GM12878 (cell line): ENCODE measurements around the gene HMCN2. TPM values are rescaled to one million over a fixed set of nuclear protein-coding genes. Genes with fewer than 3 reads are reported as not detected.

Experiments used
- ATAC-seq: fragments of 200-7000 bp; cut with Tn5 transposase; 3 replicates; pipeline ENCODE4 v1.9.1; 2020; ENCODE audit warnings: mild to moderate bottlenecking, moderate library complexity
- BruUV-seq: library from RNA; stranded (reverse); fragments of 400-500 nt; replicated peaks from 2 replicates; lab custom pipeline; 2021; lab: Mats Ljungman, UMichigan
- CTCF ChIA-PET: fragments of 300-600 bp; sonication (Branson Sonifier 250); formaldehyde crosslinking; extraction: SDS; loops from one replicate; lab custom pipeline; 2021; ENCODE audit warnings: inconsistent platforms; lab: Yijun Ruan, JAX
- POLR2A ChIA-PET: fragments of 350-600 bp; formaldehyde crosslinking; extraction: SDS; loops from one replicate; lab custom pipeline; 2021; ENCODE audit warnings: inconsistent platforms; lab: Charles Lee
- RAD21 ChIA-PET: fragments of 300-600 bp; sonication (Branson Sonifier 250); formaldehyde crosslinking; loops from one replicate; lab custom pipeline; 2023; ENCODE audit warnings: antibody characterized with exemption; ENCODE audit not compliant: unreplicated experiment; lab: Charles Lee
- SMC1A ChIA-PET: fragments of 300-600 bp; sonication (Branson Sonifier 250); formaldehyde crosslinking; loops from one replicate; lab custom pipeline; 2023; ENCODE audit not compliant: unreplicated experiment, uncharacterized antibody; lab: Charles Lee
- DNase-seq: peaks from one replicate; pipeline ENCODE4 v3.0.0-alpha.2; 2011; ENCODE audit warnings: low read depth, low spot score
- FAIRE-seq: peaks from 3 replicates; lab custom pipeline; 2011; peaks lifted over from hg19 to GRCh38; lab: Jason Lieb, UNC
- H2AFZ ChIP-seq: 2 replicates; pipeline ENCODE4 v1.6.0; 2011; ENCODE audit warnings: low read depth, low read length, control low read depth; ENCODE audit not compliant: control insufficient read depth
- H3K27ac ChIP-seq: 2 replicates; pipeline ENCODE4 v1.5.1; 2011; ENCODE audit warnings: control low read depth; ENCODE audit not compliant: control insufficient read depth, insufficient read depth
- H3K27me3 ChIP-seq, 2 experiments: replicated peaks in 1 of 2; 2 replicates each; pipeline versions ENCODE4 v1.6.0 to v1.6.1; 2011; ENCODE audit warnings: low read length in 1 of 2; ENCODE audit not compliant: control insufficient read depth in 2 of 2, insufficient read depth in 2 of 2
- H3K36me3 ChIP-seq, 2 experiments: 2 replicates each; pipeline ENCODE4 v1.5.1; 2011; ENCODE audit warnings: low read length in 1 of 2; ENCODE audit not compliant: control insufficient read depth in 2 of 2, insufficient read depth in 2 of 2
- H3K4me1 ChIP-seq: 2 replicates; pipeline ENCODE4 v1.6.1; 2011; ENCODE audit warnings: mild to moderate bottlenecking, low read length, moderate library complexity, mixed read lengths; ENCODE audit not compliant: control insufficient read depth, insufficient read depth
- H3K4me2 ChIP-seq: 2 replicates; pipeline ENCODE4 v1.6.0; 2011; ENCODE audit warnings: control low read depth; ENCODE audit not compliant: control insufficient read depth, insufficient read depth
- H3K4me3 ChIP-seq: fragments of 200-600 bp; sonication (generic); 2 replicates; pipeline ENCODE4 v1.5.1; 2016
- H3K79me2 ChIP-seq: 2 replicates; pipeline ENCODE4 v1.6.0; 2011; ENCODE audit warnings: low read length; ENCODE audit not compliant: control insufficient read depth, insufficient read depth
- H3K9ac ChIP-seq: 2 replicates; pipeline ENCODE4 v1.8.0; 2011; ENCODE audit warnings: low read length, control low read depth, mixed read lengths; ENCODE audit not compliant: control insufficient read depth, insufficient read depth
- H3K9me3 ChIP-seq: replicated peaks from 3 replicates; pipeline ENCODE4 v1.5.1; 2011; ENCODE audit warnings: mild to moderate bottlenecking, low read length; ENCODE audit not compliant: control insufficient read depth, insufficient read depth
- H4K20me1 ChIP-seq: 2 replicates; pipeline ENCODE4 v1.6.0; 2011; ENCODE audit not compliant: control insufficient read depth, insufficient read depth
- ESRRA ChIP-seq: IDR thresholded peaks from 2 replicates; pipeline ENCODE4 v1.6.1; 2012; ENCODE audit warnings: mild to moderate bottlenecking, low read length, improper control_type of control experiment
- FOXK2 ChIP-seq: fragments of 450-650 bp; IDR thresholded peaks from 2 replicates; pipeline ENCODE4 v1.6.1; 2017; ENCODE audit warnings: mild to moderate bottlenecking, moderate library complexity
- MXI1 ChIP-seq: fragments of 150-350 bp; IDR thresholded peaks from 2 replicates; pipeline ENCODE4 v1.6.1; 2011; ENCODE audit warnings: low read depth, mild to moderate bottlenecking, inconsistent platforms, low read length, improper control_type of control experiment
- SKIL ChIP-seq: fragments of 450-650 bp; IDR thresholded peaks from 2 replicates; pipeline ENCODE4 v1.6.1; 2017; ENCODE audit warnings: mild to moderate bottlenecking, low read depth, inconsistent platforms; ENCODE audit not compliant: poor library complexity, severe bottlenecking
- SREBF1 ChIP-seq: IDR thresholded peaks from 2 replicates; pipeline ENCODE4 v1.6.1; 2012; ENCODE audit warnings: mild to moderate bottlenecking, low read length
- TARDBP ChIP-seq: IDR thresholded peaks from 2 replicates; pipeline ENCODE4 v1.6.1; 2016; ENCODE audit warnings: borderline replicate concordance
- WGBS: methylation state at CpG from one replicate; pipeline ENCODE4 v1.1.6; 2016; ENCODE audit warnings: low lambda C conversion rate; ENCODE audit not compliant: insufficient replicate concordance, insufficient coverage; ENCODE audit errors: missing lambda C conversion rate; 5-methylcytosine and 5-hydroxymethylcytosine counted together
- in situ Hi-C: fragments of 300-500 bp; cut with MboI; formaldehyde crosslinking; loops from 9 replicates; pipeline ENCODE4 v1.14.3; 2018; ENCODE audit warnings: mixed read lengths
- intact Hi-C: fragments of 100-400 bp; cut with micrococcal nuclease; formaldehyde crosslinking; loops from one replicate; pipeline ENCODE4 v1.14.2; 2022; ENCODE audit not compliant: unreplicated experiment
- polyA plus RNA-seq, 11 experiments: library from polyadenylated mRNA; depleted of rRNA in 4 of 11; unstranded in 6 of 11; stranded (reverse) in 5 of 11; fragments of >200 nt; fragmentation: Nextera tagmentation in 4 of 11; fragmentation: Illumina TruSeq in 1 of 11; extraction: Ambion mirVana in 4 of 11; extraction: Trizol in 1 of 11; gene quantifications; 1 replicate in 1 of 11; 2 replicates in 10 of 11; pipeline versions ENCODE4 v1.2.1 to v1.2.3, GENCODE V29; 2011 to 2016; ENCODE audit warnings: inconsistent platforms in 2 of 11, missing spikeins in 2 of 11, low read depth in 1 of 11
- total RNA-seq, 4 experiments: library from RNA; depleted of rRNA in 3 of 4; stranded (reverse); fragments of >200 nt in 3 of 4; fragmentation: Illumina TruSeq in 1 of 4; extraction: Trizol in 1 of 4; gene quantifications; 2 replicates each; pipeline versions ENCODE4 v1.2.1 to v1.2.3, GENCODE V29; 2013 to 2021
- TF ChIP-seq, protein P1 (sequence below): fragments of 450-650 bp; conservative IDR thresholded peaks from 2 replicates; pipeline ENCODE4 v1.6.1; 2017; ENCODE audit warnings: mild to moderate bottlenecking, moderate library complexity
- TF ChIP-seq, protein P2 (sequence below): fragments of 450-650 bp; formaldehyde crosslinking; IDR thresholded peaks from 2 replicates; pipeline ENCODE4 v1.4.0; 2020; ENCODE audit warnings: mild to moderate bottlenecking, moderate library complexity

Gene HMCN2
- total and polyA plus RNA-seq, 10 of the 15 experiments (the other 5 are each of a cell fraction or from before 2014, with no cell fraction given) = 0.04 TPM; not detected in 9

GRCh38 chr9:130320723-130321481 is 55.3 kb downstream of the HMCN2 start:
- Histone ChIP-seq H3K4me1 (no peaks in the 10 kb centered on the region), H3K27ac (no peak overlapping the region), H3K27me3 (peaks cover 2 to 3% of the 10 kb centered on the region in 2 experiments; a peak in 2 of 4 replicates), H3K4me2 (no peak overlapping the region), H3K9me3 (no peaks in the 10 kb centered on the region), H3K79me2 (no peaks in the 10 kb centered on the region), H3K4me3 (no peak overlapping the region), H2AFZ (no peak overlapping the region), H3K36me3 (no peaks in the 10 kb centered on the region), H4K20me1 (no peaks in the 10 kb centered on the region), H3K9ac (no peak overlapping the region)
- FAIRE-seq = no peak
- 37% methylated on average over 29 of the region's 29 CpGs for WGBS
- ATAC-seq = no peak
- intact Hi-C loops (no loop called here), in situ Hi-C loops (no loop called here)
- ChIA-PET SMC1A (no interaction called here), RAD21 (no interaction called here), CTCF (interaction anchor here (0.7 kb wide), 1 partner anchor 268 kb away, joined by 3 read pairs; no protein-coding TSS in a partner anchor), POLR2A (no interaction called here)
- no TSS peak for BruUV-seq
- no peak for DNase-seq
- TF ChIP-seq TARDBP = no peak
- no peak for TF ChIP-seq SREBF1

DNA sequence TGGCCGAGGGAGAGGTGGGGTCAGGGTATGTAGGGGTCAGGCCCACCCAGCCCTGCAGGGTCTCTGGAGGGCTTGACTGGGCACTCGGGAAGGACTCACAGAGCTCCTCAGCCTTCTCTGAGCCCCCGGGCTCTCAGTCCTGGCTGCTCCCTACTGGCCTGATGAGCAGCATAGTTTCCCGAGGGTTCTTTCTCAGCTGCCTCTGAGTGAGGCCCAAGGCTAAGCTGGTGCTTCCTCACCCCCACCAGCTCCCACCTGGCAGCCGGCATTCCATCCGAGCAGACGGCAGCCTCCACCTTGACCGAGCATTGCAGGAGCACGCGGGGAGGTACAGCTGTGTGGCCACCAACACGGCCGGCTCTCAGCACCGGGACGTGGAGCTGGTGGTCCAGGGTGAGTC is 56.0 kb downstream of the HMCN2 start:
- ChIA-PET SMC1A (no interaction called here), POLR2A (no interaction called here), CTCF (no interaction called here), RAD21 (no interaction called here)
- H4K20me1 ChIP-seq = no peaks in the 10 kb centered on the region
- H3K9me3 ChIP-seq = no peaks in the 10 kb centered on the region
- no peak overlapping the region for H2AFZ ChIP-seq
- no peaks in the 10 kb centered on the region for H3K79me2 ChIP-seq
- 42% methylated on average over 13 of the region's 14 CpGs for WGBS
- H3K9ac ChIP-seq = no peak overlapping the region
- BruUV-seq = no TSS peak
- ATAC-seq = no peak
- no peak overlapping the region for H3K4me2 ChIP-seq
- no peaks in the 10 kb centered on the region for H3K36me3 ChIP-seq
- FAIRE-seq = no peak
- intact Hi-C loops = no loop called here
- peaks cover 2 to 3% of the 10 kb centered on the region in 2 experiments; a peak in 2 of 4 replicates for H3K27me3 ChIP-seq
- in situ Hi-C loops = no loop called here
- no peak overlapping the region for H3K4me3 ChIP-seq
- DNase-seq = no peak
- no peak overlapping the region for H3K27ac ChIP-seq
- no peaks in the 10 kb centered on the region for H3K4me1 ChIP-seq
- TF ChIP-seq ESRRA (no peak), FOXK2 (no peak), SKIL (no peak), MXI1 (no peak)
- TF ChIP-seq, protein P1, sequence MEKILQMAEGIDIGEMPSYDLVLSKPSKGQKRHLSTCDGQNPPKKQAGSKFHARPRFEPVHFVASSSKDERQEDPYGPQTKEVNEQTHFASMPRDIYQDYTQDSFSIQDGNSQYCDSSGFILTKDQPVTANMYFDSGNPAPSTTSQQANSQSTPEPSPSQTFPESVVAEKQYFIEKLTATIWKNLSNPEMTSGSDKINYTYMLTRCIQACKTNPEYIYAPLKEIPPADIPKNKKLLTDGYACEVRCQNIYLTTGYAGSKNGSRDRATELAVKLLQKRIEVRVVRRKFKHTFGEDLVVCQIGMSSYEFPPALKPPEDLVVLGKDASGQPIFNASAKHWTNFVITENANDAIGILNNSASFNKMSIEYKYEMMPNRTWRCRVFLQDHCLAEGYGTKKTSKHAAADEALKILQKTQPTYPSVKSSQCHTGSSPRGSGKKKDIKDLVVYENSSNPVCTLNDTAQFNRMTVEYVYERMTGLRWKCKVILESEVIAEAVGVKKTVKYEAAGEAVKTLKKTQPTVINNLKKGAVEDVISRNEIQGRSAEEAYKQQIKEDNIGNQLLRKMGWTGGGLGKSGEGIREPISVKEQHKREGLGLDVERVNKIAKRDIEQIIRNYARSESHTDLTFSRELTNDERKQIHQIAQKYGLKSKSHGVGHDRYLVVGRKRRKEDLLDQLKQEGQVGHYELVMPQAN = no peak
- TF ChIP-seq, protein P2, sequence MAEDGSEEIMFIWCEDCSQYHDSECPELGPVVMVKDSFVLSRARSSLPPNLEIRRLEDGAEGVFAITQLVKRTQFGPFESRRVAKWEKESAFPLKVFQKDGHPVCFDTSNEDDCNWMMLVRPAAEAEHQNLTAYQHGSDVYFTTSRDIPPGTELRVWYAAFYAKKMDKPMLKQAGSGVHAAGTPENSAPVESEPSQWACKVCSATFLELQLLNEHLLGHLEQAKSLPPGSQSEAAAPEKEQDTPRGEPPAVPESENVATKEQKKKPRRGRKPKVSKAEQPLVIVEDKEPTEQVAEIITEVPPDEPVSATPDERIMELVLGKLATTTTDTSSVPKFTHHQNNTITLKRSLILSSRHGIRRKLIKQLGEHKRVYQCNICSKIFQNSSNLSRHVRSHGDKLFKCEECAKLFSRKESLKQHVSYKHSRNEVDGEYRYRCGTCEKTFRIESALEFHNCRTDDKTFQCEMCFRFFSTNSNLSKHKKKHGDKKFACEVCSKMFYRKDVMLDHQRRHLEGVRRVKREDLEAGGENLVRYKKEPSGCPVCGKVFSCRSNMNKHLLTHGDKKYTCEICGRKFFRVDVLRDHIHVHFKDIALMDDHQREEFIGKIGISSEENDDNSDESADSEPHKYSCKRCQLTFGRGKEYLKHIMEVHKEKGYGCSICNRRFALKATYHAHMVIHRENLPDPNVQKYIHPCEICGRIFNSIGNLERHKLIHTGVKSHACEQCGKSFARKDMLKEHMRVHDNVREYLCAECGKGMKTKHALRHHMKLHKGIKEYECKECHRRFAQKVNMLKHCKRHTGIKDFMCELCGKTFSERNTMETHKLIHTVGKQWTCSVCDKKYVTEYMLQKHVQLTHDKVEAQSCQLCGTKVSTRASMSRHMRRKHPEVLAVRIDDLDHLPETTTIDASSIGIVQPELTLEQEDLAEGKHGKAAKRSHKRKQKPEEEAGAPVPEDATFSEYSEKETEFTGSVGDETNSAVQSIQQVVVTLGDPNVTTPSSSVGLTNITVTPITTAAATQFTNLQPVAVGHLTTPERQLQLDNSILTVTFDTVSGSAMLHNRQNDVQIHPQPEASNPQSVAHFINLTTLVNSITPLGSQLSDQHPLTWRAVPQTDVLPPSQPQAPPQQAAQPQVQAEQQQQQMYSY (CRISPR knock-in tag) = no peak
